K562 (cell line): ENCODE measurements around the gene LCN15. TPM values are rescaled to one million over a fixed set of nuclear protein-coding genes. Genes with fewer than 3 reads are reported as not detected.

ENCODE experiments used
- ATAC-seq: fragments of 200-7000 bp; cut with Tn5 transposase; 3 replicates; pipeline ENCODE4 v1.9.1; 2020; ENCODE audit warnings: moderate library complexity
- BruUV-seq: library from RNA; stranded (reverse); fragments of 400-500 nt; replicated peaks from 2 replicates; lab custom pipeline; 2021; lab: Mats Ljungman, UMichigan
- CTCF ChIA-PET: fragments of 300-600 bp; formaldehyde crosslinking; extraction: SDS; loops from one replicate; lab custom pipeline; 2021; ENCODE audit warnings: low intra/inter-chr PET ratio; lab: Yijun Ruan, JAX
- POLR2A ChIA-PET: fragments of 300-600, 350-650 bp; sonication (Branson Sonifier 250); formaldehyde crosslinking; extraction: SDS; loops from one replicate; lab custom pipeline; 2021; ENCODE audit warnings: antibody characterized with exemption, inconsistent platforms; lab: Yijun Ruan, JAX
- DNase-seq, 4 experiments: peaks; one replicate each; pipeline versions ENCODE4 v3.0.0 to v3.0.0-alpha.2; 2011 to 2018; ENCODE audit warnings: low spot score in 3 of 4, mixed read lengths in 3 of 4; ENCODE audit errors: extremely low read depth in 1 of 4
- FAIRE-seq: peaks from 2 replicates; lab custom pipeline; 2011; peaks lifted over from hg19 to GRCh38; lab: Jason Lieb, UNC
- H2AFZ ChIP-seq: 2 replicates; pipeline ENCODE4 v1.6.0; 2011; ENCODE audit warnings: low read depth, low read length, control low read depth, inconsistent platforms
- H3K27ac ChIP-seq: fragments of 200-600 bp; 3 replicates; pipeline ENCODE4 v1.8.0; 2011; ENCODE audit warnings: low read depth, mild to moderate bottlenecking, control low read depth, inconsistent platforms, low read length, moderate library complexity, mixed read lengths; ENCODE audit errors: extremely low read depth
- H3K27me3 ChIP-seq, 2 experiments: fragments of 300-600 bp in 1 of 2; 2 replicates in 1 of 2; 3 replicates in 1 of 2; pipeline versions ENCODE4 v1.6.0 to v1.8.0; 2011; ENCODE audit warnings: inconsistent platforms in 2 of 2, low read length in 2 of 2, mild to moderate bottlenecking in 1 of 2, mixed read lengths in 1 of 2, moderate library complexity in 1 of 2; ENCODE audit not compliant: control insufficient read depth in 2 of 2, insufficient read depth in 2 of 2
- H3K36me3 ChIP-seq: fragments of 300-600 bp; 3 replicates; pipeline ENCODE4 v1.8.0; 2011; ENCODE audit warnings: mild to moderate bottlenecking, low read length, inconsistent platforms; ENCODE audit not compliant: control insufficient read depth, insufficient read depth
- H3K4me1 ChIP-seq, 2 experiments: fragments of 200-600 bp in 1 of 2; replicated peaks in 1 of 2; 2 replicates in 1 of 2; 3 replicates in 1 of 2; pipeline versions ENCODE4 v1.5.1 to v1.8.0; 2011; ENCODE audit warnings: inconsistent platforms in 2 of 2, low read length in 2 of 2, mild to moderate bottlenecking in 1 of 2, mixed read lengths in 1 of 2, moderate library complexity in 1 of 2; ENCODE audit not compliant: control insufficient read depth in 2 of 2, insufficient read depth in 2 of 2
- H3K4me2 ChIP-seq: 2 replicates; pipeline ENCODE4 v1.6.1; 2011; ENCODE audit warnings: low read length, control low read depth, inconsistent platforms, mixed read lengths; ENCODE audit not compliant: insufficient read depth
- H3K4me3 ChIP-seq: fragments of 200-600 bp; sonication (generic), shearing (Covaris generic); 2 replicates; pipeline ENCODE4 v1.5.1; 2016; ENCODE audit warnings: control low read depth, inconsistent platforms
- H3K79me2 ChIP-seq: fragments of 200-600 bp; 3 replicates; pipeline ENCODE4 v1.8.0; 2011; ENCODE audit warnings: low read length, inconsistent platforms; ENCODE audit not compliant: control insufficient read depth, insufficient read depth
- H3K9ac ChIP-seq, 2 experiments: 2 replicates each; pipeline versions ENCODE4 v1.6.0 to v1.6.1; 2011; ENCODE audit warnings: low read depth in 2 of 2, low read length in 2 of 2, control low read depth in 1 of 2, inconsistent platforms in 1 of 2, mild to moderate bottlenecking in 1 of 2, mixed read lengths in 1 of 2; ENCODE audit not compliant: insufficient read depth in 1 of 2
- H3K9me1 ChIP-seq: one replicate; pipeline ENCODE4 v1.6.0; 2011; ENCODE audit warnings: inconsistent platforms, mild to moderate bottlenecking, low read length, moderate library complexity; ENCODE audit not compliant: control insufficient read depth, insufficient read depth
- H3K9me3 ChIP-seq: replicated peaks from 2 replicates; pipeline ENCODE4 v1.5.1; 2011; ENCODE audit warnings: low read depth, low read length, inconsistent platforms; ENCODE audit not compliant: control insufficient read depth, insufficient read depth
- H4K20me1 ChIP-seq: replicated peaks from 2 replicates; pipeline ENCODE4 v1.6.1; 2011; ENCODE audit warnings: low read length, inconsistent platforms, mixed read lengths; ENCODE audit not compliant: control insufficient read depth, insufficient read depth
- ETV5 ChIP-seq: sonication (generic); formaldehyde crosslinking; IDR thresholded peaks from 2 replicates; pipeline ENCODE4 v1.4.0; 2020; ENCODE audit warnings: low read depth, mild to moderate bottlenecking, missing genetic modification reagents
- ETV6 ChIP-seq, 3 experiments: fragments of 150-350 bp in 1 of 3; sonication (generic) in 1 of 3; formaldehyde crosslinking in 1 of 3; IDR thresholded peaks; 2 replicates each; pipeline versions ENCODE4 v1.6.1 to v1.8.0; 2014 to 2022; ENCODE audit warnings: borderline replicate concordance in 2 of 3, low read depth in 2 of 3, antibody characterized with exemption in 1 of 3, low read length in 1 of 3, mild to moderate bottlenecking in 1 of 3, missing genetic modification reagents in 1 of 3
- KAT7 ChIP-seq: sonication (generic); formaldehyde crosslinking; IDR thresholded peaks from 2 replicates; pipeline ENCODE4 v1.8.0; 2022; ENCODE audit warnings: missing genetic modification reagents, mild to moderate bottlenecking, borderline replicate concordance
- MTF1 ChIP-seq: fragments of 250-450 bp; sonication (Bioruptor Pico); IDR thresholded peaks from 2 replicates; pipeline ENCODE4 v1.9.0; 2021; ENCODE audit warnings: moderate library complexity, mild to moderate bottlenecking, inconsistent platforms, borderline replicate concordance
- PHB ChIP-seq: fragments of 250-450 bp; sonication (Bioruptor Pico); IDR thresholded peaks from 2 replicates; pipeline ENCODE4 v1.5.0; 2021
- ZBTB34 ChIP-seq: fragments of 250-450 bp; sonication (Bioruptor Pico); IDR thresholded peaks from 2 replicates; pipeline ENCODE4 v1.8.0; 2021; ENCODE audit warnings: mild to moderate bottlenecking, moderate library complexity
- WGBS: fragments of 100-300 bp; shearing (Covaris generic); methylation state at CpG from one replicate; pipeline ENCODE4 v1.1.6; 2016; ENCODE audit warnings: low coverage, mixed read lengths; ENCODE audit not compliant: insufficient coverage; ENCODE audit errors: missing lambda C conversion rate; 5-methylcytosine and 5-hydroxymethylcytosine counted together
- in situ Hi-C: fragments of 300-500 bp; cut with MboI; formaldehyde crosslinking; loops from 4 replicates; pipeline ENCODE4 v1.15.0; 2018; ENCODE audit warnings: inconsistent platforms, mixed read lengths
- intact Hi-C: fragments of 100-400 bp; cut with micrococcal nuclease; formaldehyde crosslinking; loops from 2 replicates; pipeline ENCODE4 v1.14.2; 2022
- polyA plus RNA-seq, 8 experiments: library from polyadenylated mRNA; depleted of rRNA in 4 of 8; stranded (reverse) in 5 of 8; unstranded in 3 of 8; fragments of >200 nt; fragmentation: Nextera tagmentation in 2 of 8; fragmentation: Illumina TruSeq in 1 of 8; extraction: Ambion mirVana in 2 of 8; extraction: Trizol in 1 of 8; gene quantifications; 2 replicates each; pipeline versions ENCODE4 v1.2.1 to v1.2.3, GENCODE V29; 2011 to 2014; ENCODE audit warnings: inconsistent platforms in 1 of 8, missing spikeins in 1 of 8
- total RNA-seq, 7 experiments: library from RNA; depleted of rRNA in 6 of 7; stranded (reverse); fragments of >200 nt in 6 of 7; fragmentation: Illumina TruSeq in 2 of 7; extraction: Trizol in 2 of 7; gene quantifications; 2 replicates each; pipeline versions ENCODE4 v1.2.1 to v1.2.3, GENCODE V29; 2011 to 2021; ENCODE audit warnings: low replicate concordance in 1 of 7
- TF ChIP-seq, protein P1 (sequence below): fragments of 450-650 bp; IDR thresholded peaks from 2 replicates; pipeline ENCODE4 v1.6.1; 2016; ENCODE audit warnings: low read depth
- TF ChIP-seq, protein P2 (sequence below), 2 experiments: IDR thresholded peaks; 2 replicates each; pipeline ENCODE4 v1.6.1; 2011; ENCODE audit warnings: borderline replicate concordance in 1 of 2, control low read depth in 1 of 2, low read depth in 1 of 2, low read length in 1 of 2, mild to moderate bottlenecking in 1 of 2, mixed read lengths in 1 of 2, moderate library complexity in 1 of 2; ENCODE audit not compliant: insufficient read depth in 1 of 2, insufficient read length in 1 of 2, poor library complexity in 1 of 2, severe bottlenecking in 1 of 2; ENCODE audit errors: extremely low read depth in 1 of 2

The LCN15 gene
- total and polyA plus RNA-seq, 9 of the 15 experiments (the other 6 are each of a cell fraction or from before 2014, with no cell fraction given): 0.66 TPM; not detected in 8

DNA sequence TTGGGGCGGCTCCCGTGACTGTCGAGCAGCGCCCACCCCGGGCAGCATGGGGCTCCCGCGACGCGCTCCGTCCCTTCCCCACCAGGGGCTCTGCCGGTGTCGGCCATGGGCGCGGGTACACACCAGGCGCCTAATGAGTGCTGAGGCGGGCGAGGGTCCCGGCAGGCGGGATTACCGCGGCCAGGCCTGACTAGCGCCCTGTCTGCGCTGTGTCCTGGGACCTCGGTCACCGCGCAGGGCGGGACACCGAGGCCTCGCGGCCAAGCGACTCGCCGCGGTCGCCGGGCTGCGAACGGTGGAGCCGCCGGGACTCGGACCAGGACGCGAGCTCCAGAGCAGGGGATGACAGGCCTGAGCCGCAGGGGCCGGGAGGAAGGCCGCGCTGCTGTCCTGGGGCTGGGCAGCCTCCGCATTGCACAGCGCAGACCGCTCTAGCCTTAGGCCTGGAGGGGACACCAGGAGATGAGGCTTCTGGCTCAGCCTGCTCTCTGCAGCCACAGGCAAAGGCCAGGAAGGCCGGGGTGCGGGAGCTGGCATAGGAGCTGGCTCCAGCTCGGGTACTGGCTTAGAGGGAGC is 35.7 kb downstream of the LCN15 start:
- Histone ChIP-seq H2AFZ (peak overlapping the region; percentile 82), H4K20me1 (peaks cover 32% of the 10 kb centered on the region), H3K4me1 (peaks cover 29 to 76% of the 10 kb centered on the region in 2 experiments; a peak in 4 of 5 replicates), H3K9me3 (no peaks in the 10 kb centered on the region), H3K9me1 (peaks cover 8% of the 10 kb centered on the region), H3K9ac (peak overlapping the region; percentile 90 to 100), H3K4me3 (peak overlapping the region; percentile 67), H3K79me2 (peaks cover 74% of the 10 kb centered on the region), H3K27ac (peak overlapping the region; percentile 97), H3K36me3 (peaks cover 51% of the 10 kb centered on the region), H3K4me2 (peak overlapping the region; percentile 95), H3K27me3 (no peaks in the 10 kb centered on the region)
- intact Hi-C loops: no loop called here
- FAIRE-seq (no peak), ATAC-seq (peak; percentile 67), DNase-seq (peak in 3 of 4 experiments; percentile 49 to 77 (median 76))
- BruUV-seq: TSS peak; percentile 49
- ChIA-PET POLR2A (interaction anchor here (0.5 to 5.3 kb wide), 36 partner anchors 8 to 940 kb away, joined by 3 to 44 read pairs (median 4); partner anchors contain the start of genes DIPK1B, EDF1, LCN10 and LCN6), CTCF (no interaction called here)
- in situ Hi-C loops: no loop called here
- WGBS: 1% methylated on average over 43 of the region's 53 CpGs
- no peak for TF ChIP-seq MTF1 (CRISPR knock-in tag)
- TF ChIP-seq ZBTB34 (CRISPR knock-in tag): no peak
- TF ChIP-seq, protein P1, sequence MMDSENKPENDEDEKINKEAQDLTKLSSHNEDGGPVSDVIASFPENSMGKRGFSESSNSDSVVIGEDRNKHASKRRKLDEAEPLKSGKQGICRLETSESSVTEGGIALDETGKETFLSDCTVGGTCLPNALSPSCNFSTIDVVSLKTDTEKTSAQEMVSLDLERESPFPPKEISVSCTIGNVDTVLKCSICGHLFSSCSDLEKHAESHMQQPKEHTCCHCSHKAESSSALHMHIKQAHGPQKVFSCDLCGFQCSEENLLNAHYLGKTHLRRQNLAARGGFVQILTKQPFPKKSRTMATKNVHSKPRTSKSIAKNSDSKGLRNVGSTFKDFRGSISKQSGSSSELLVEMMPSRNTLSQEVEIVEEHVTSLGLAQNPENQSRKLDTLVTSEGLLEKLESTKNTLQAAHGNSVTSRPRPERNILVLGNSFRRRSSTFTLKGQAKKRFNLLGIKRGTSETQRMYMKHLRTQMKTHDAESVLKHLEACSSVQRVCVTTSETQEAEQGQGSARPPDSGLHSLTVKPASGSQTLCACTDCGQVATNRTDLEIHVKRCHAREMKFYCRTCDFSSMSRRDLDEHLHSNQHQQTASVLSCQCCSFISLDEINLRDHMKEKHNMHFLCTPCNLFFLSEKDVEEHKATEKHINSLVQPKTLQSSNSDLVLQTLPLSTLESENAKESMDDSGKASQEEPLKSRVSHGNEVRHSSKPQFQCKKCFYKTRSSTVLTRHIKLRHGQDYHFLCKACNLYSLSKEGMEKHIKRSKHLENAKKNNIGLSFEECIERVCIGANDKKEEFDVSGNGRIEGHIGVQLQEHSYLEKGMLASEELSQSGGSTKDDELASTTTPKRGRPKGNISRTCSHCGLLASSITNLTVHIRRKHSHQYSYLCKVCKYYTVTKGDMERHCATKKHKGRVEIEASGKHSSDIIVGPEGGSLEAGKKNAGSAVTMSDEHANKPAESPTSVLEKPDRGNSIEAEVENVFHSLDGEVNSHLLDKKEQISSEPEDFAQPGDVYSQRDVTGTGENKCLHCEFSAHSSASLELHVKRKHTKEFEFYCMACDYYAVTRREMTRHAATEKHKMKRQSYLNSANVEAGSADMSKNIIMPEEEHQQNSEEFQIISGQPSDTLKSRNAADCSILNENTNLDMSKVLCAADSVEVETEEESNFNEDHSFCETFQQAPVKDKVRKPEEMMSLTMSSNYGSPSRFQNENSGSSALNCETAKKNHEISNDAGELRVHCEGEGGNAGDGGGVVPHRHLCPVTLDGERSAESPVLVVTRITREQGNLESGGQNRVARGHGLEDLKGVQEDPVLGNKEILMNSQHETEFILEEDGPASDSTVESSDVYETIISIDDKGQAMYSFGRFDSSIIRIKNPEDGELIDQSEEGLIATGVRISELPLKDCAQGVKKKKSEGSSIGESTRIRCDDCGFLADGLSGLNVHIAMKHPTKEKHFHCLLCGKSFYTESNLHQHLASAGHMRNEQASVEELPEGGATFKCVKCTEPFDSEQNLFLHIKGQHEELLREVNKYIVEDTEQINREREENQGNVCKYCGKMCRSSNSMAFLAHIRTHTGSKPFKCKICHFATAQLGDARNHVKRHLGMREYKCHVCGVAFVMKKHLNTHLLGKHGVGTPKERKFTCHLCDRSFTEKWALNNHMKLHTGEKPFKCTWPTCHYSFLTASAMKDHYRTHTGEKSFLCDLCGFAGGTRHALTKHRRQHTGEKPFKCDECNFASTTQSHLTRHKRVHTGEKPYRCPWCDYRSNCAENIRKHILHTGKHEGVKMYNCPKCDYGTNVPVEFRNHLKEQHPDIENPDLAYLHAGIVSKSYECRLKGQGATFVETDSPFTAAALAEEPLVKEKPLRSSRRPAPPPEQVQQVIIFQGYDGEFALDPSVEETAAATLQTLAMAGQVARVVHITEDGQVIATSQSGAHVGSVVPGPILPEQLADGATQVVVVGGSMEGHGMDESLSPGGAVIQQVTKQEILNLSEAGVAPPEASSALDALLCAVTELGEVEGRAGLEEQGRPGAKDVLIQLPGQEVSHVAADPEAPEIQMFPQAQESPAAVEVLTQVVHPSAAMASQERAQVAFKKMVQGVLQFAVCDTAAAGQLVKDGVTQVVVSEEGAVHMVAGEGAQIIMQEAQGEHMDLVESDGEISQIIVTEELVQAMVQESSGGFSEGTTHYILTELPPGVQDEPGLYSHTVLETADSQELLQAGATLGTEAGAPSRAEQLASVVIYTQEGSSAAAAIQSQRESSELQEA: 0 out of 2 replicates have a peak, but pooled peaks have one; percentile 6
- TF ChIP-seq, protein P2, sequence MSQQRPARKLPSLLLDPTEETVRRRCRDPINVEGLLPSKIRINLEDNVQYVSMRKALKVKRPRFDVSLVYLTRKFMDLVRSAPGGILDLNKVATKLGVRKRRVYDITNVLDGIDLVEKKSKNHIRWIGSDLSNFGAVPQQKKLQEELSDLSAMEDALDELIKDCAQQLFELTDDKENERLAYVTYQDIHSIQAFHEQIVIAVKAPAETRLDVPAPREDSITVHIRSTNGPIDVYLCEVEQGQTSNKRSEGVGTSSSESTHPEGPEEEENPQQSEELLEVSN (IDR thresholded peaks at IDR 0.05; ENCODE audit: borderline replicate concordance in 1 of 2, extremely low read depth in 1 of 2, insufficient read depth in 1 of 2, insufficient read length in 1 of 2, low read depth in 1 of 2, low read length in 1 of 2, poor library complexity in 1 of 2, severe bottlenecking in 1 of 2): peak; percentile 16 to 49
- TF ChIP-seq KAT7 (CRISPR knock-in tag): 0 out of 2 replicates have a peak, but pooled peaks have one; percentile 70
- TF ChIP-seq ETV5 (CRISPR knock-in tag): peak; percentile 60; the same call in 1 of the 2 replicates
- TF ChIP-seq PHB (CRISPR knock-in tag): 0 out of 2 replicates have a peak, but pooled peaks have one; percentile 18
- TF ChIP-seq ETV6 (IDR thresholded peaks at IDR 0.05; ENCODE audit: borderline replicate concordance in 1 of 2, low read depth in 2 of 2, low read length in 1 of 2): no peak
- 0 out of 2 replicates have a peak, but pooled peaks have one; percentile 11 for TF ChIP-seq ETV6 (CRISPR knock-in tag; IDR thresholded peaks at IDR 0.05; ENCODE audit: borderline replicate concordance)
